ENCODE results near the gene ZBTB7C.

The ZBTB7C gene

DNA sequence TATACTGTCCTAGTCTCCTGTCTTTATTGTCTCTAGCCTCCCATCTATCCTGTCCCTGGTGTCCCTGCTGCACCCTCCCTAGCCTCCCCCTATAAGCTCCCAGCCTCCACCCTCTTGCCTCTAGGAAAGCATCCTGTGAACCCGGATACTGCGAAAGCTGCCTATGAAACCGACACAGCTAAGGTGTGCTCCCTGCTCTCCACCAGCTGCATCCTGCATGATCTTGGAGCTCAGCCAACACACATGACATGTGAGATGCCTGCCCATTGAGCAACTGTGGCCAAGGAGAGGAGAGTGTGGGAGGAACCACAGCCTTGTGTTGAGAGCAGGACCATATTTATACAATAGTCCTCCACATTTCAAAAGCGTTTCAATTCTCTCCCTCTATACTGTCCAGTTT lies 187.1 kb downstream of the ZBTB7C start:
- no peak for DNase-seq (ENCODE audit: low read depth, low spot score)
- in situ Hi-C loops (cut with HindIII; ENCODE audit: low sequenced_read_pairs), result no loop called here
- TF ChIP-seq, protein P1, sequence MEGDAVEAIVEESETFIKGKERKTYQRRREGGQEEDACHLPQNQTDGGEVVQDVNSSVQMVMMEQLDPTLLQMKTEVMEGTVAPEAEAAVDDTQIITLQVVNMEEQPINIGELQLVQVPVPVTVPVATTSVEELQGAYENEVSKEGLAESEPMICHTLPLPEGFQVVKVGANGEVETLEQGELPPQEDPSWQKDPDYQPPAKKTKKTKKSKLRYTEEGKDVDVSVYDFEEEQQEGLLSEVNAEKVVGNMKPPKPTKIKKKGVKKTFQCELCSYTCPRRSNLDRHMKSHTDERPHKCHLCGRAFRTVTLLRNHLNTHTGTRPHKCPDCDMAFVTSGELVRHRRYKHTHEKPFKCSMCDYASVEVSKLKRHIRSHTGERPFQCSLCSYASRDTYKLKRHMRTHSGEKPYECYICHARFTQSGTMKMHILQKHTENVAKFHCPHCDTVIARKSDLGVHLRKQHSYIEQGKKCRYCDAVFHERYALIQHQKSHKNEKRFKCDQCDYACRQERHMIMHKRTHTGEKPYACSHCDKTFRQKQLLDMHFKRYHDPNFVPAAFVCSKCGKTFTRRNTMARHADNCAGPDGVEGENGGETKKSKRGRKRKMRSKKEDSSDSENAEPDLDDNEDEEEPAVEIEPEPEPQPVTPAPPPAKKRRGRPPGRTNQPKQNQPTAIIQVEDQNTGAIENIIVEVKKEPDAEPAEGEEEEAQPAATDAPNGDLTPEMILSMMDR (IDR thresholded peaks at IDR 0.05; ENCODE audit: low read depth, low read length), result no peak
- H3K4me3 ChIP-seq (ENCODE audit: low read depth, low read length), result no peak overlapping the region

- in situ Hi-C loops (cut with HindIII; ENCODE audit: low sequenced_read_pairs), result no loop called here
- TF ChIP-seq, protein P1 (IDR thresholded peaks at IDR 0.05; ENCODE audit: low read depth, low read length), result no peak
- H3K4me3 ChIP-seq (ENCODE audit: low read depth, low read length), result no peak overlapping the region
- no peak for DNase-seq (ENCODE audit: low read depth, low spot score)
Observed at GRCh38 chr18:48219810-48220499, 189.2 kb downstream of the ZBTB7C start.

GRCh38 chr18:48219037-48219809 lies 190.0 kb downstream of the ZBTB7C start:
- H3K4me3 ChIP-seq (ENCODE audit: low read depth, low read length), result no peak overlapping the region
- TF ChIP-seq, protein P1 (IDR thresholded peaks at IDR 0.05; ENCODE audit: low read depth, low read length), result no peak
- DNase-seq (ENCODE audit: low read depth, low spot score), result no peak
- in situ Hi-C loops (cut with HindIII; ENCODE audit: low sequenced_read_pairs), result no loop called here

DNA sequence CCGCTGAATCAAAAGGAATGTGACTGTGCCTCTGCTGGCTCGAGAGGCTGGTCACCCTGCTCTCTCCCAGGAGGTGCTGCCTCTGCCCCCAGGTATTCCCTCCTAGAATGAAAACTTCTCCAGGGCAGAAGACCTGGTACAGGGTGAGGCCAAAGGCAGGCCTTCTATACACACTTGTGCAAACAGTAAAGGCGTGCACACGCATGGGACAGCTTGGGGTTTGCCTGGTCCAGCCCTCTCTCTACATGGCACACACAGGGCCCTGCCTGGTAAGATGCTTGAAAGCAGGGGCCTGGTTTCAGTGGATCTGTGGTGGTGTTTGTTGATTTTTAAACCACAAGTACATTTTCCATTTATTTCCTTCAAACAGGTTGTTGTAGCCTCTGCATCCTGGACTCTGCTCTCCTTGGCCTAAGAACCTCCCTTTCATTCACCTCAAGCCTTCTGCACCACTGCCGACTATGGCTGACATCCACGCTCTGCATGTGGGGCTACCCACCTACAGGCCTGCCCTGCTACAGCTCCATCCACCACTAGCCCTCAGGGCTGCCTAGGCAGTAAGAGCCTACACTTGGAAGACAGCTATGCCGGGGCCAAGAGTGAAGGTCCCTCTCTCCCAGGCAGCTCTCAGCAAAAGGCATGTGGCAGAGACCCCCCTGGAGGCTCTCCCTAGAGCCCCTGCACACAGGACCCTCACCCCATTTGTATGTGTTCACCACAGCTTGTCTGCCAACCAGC lies 190.7 kb downstream of the ZBTB7C start:
- DNase-seq (ENCODE audit: low read depth, low spot score), result no peak
- no peak overlapping the region for H3K4me3 ChIP-seq (ENCODE audit: low read depth, low read length)
- in situ Hi-C loops (cut with HindIII; ENCODE audit: low sequenced_read_pairs), result no loop called here
- TF ChIP-seq, protein P1 (IDR thresholded peaks at IDR 0.05; ENCODE audit: low read depth, low read length), result no peak

DNA sequence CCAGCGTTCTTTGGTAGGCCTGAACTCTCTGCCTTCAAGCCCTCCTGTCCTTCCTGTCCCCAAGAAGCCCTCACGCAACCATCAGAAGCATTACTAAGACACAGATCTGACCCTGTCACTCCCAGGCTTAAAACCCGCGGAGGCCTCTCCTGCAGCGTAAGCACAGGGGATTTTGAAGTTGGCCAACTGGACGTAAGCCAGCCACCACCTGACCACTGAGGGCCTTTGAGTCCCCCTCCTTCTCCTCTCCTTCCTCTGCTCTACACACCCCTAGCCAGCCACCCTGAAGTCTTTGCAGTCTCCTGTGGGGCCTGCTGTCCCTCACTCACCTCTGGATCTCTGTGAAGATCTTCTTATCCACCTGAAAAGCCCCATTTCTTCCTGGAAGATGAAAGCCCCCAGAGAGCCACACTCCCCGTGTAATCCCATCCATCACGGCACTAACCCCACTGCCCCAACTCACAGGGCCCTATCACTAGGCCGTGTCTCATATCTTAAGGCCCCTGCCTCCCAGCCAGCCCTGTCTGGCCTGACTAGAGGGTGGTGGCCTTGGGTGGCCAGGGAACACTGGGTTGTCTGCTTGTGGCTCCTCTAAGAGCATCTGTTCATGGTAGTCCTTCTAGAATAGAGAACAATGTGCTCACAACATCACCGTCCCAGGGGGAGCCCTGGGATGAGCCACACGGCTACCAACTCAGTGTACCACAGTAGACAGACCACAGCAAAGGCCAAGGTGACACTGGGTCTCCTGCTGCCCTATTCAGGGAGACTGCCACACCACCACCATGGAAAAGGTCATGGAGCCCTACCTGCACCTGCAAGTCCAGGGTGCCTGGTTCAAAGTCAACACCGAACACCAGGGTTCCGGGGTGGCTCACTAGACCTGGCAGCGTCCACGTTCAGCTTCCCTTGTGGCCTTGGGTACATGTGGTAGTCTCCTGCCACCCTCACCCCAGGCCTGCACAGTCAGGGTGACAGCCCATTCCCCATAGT lies 191.6 kb downstream of the ZBTB7C start:
- in situ Hi-C loops (cut with HindIII; ENCODE audit: low sequenced_read_pairs), result no loop called here
- TF ChIP-seq, protein P1 (IDR thresholded peaks at IDR 0.05; ENCODE audit: low read depth, low read length), result no peak
- no peak for DNase-seq (ENCODE audit: low read depth, low spot score)
- no peak overlapping the region for H3K4me3 ChIP-seq (ENCODE audit: low read depth, low read length)
